Progenitor cell of endocrine pancreas (in vitro differentiated cells): Measurements from ENCODE around the gene CD247. TPM values are rescaled to one million over a fixed set of nuclear protein-coding genes. Genes with fewer than 3 reads are reported as not detected.

ENCODE experiments used
- DNase-seq: peaks from one replicate; pipeline ENCODE4 v3.0.0; 2021; ENCODE audit warnings: low spot score; ENCODE audit not compliant: unreplicated experiment
- H3K27ac Mint-ChIP-seq: 2 replicates; pipeline ENCODE4 v1.8.0; 2021; ENCODE audit warnings: mild to moderate bottlenecking, moderate library complexity, mixed read lengths
- H3K27me3 Mint-ChIP-seq: 2 replicates; pipeline ENCODE4 v1.8.0; 2021; ENCODE audit warnings: mixed read lengths
- H3K36me3 Mint-ChIP-seq: 2 replicates; pipeline ENCODE4 v1.8.0; 2022; ENCODE audit warnings: mixed read lengths; ENCODE audit not compliant: insufficient read depth
- H3K4me1 Mint-ChIP-seq: 2 replicates; pipeline ENCODE4 v1.8.0; 2021; ENCODE audit warnings: low read depth, mixed read lengths
- H3K4me3 Mint-ChIP-seq: 2 replicates; pipeline ENCODE4 v1.8.0; 2021; ENCODE audit warnings: low read depth, mild to moderate bottlenecking, moderate library complexity, mixed read lengths
- H3K9me3 Mint-ChIP-seq: 2 replicates; pipeline ENCODE4 v1.8.0; 2021; ENCODE audit warnings: low read depth, mixed read lengths
- long read RNA-seq: library from polyadenylated mRNA; unstranded; transcript quantifications from one replicate; pipeline ENCODE4 v2.0.0, GENCODE V29; 2020
- total RNA-seq: library from RNA; stranded (reverse); gene quantifications from 2 replicates; pipeline ENCODE4 v1.2.1, GENCODE V29; 2021
- TF ChIP-seq, protein P1 (sequence below): fragments of 200-600 bp; sonication (generic); IDR thresholded peaks from one replicate; pipeline ENCODE4 v1.5.0; 2021; ENCODE audit warnings: antibody characterized with exemption, mild to moderate bottlenecking; ENCODE audit not compliant: unreplicated experiment

The CD247 gene
- not detected in 2 replicates for total RNA-seq
- long read RNA-seq, result 0 reads

- Mint-ChIP-seq H3K36me3 (no peaks in the 10 kb centered on the region), H3K27ac (no peak within 1 kb of the TSS), H3K9me3 (peaks cover 10% of the 10 kb centered on the region), H3K4me1 (no peaks in the 10 kb centered on the region), H3K4me3 (no peak within 1 kb of the TSS), H3K27me3 (peaks cover 9% of the 10 kb centered on the region)
- TF ChIP-seq, protein P1, sequence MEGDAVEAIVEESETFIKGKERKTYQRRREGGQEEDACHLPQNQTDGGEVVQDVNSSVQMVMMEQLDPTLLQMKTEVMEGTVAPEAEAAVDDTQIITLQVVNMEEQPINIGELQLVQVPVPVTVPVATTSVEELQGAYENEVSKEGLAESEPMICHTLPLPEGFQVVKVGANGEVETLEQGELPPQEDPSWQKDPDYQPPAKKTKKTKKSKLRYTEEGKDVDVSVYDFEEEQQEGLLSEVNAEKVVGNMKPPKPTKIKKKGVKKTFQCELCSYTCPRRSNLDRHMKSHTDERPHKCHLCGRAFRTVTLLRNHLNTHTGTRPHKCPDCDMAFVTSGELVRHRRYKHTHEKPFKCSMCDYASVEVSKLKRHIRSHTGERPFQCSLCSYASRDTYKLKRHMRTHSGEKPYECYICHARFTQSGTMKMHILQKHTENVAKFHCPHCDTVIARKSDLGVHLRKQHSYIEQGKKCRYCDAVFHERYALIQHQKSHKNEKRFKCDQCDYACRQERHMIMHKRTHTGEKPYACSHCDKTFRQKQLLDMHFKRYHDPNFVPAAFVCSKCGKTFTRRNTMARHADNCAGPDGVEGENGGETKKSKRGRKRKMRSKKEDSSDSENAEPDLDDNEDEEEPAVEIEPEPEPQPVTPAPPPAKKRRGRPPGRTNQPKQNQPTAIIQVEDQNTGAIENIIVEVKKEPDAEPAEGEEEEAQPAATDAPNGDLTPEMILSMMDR, result no peak
- DNase-seq, result no peak
Measured at GRCh38 chr1:167518331-167518700, at the start of gene CD247. CD247 (minus strand) TSS chr1:167518529; CDS start chr1:167518465, 64 bp downstream.

DNA sequence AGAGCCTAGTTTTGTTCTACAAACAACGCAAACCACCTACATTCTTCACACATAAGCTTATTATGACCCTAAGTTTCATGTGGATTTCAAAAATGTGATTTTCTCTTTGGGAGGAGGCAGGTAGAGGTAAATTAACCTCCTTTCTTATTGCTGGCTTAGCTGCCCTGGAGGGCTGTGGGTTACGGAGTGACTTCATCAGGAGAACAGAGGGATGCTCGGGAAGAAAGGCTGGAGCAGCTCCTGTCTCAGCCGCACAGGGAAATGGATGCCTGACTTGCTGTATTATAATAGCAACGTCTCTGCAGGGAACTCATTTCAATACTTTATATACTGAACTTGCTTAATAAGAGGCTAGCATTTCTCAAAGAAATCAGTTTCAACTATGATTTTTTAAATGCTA, 49.3 kb upstream of the CD247 start:
- H3K36me3 Mint-ChIP-seq, result no peaks in the 10 kb centered on the region
- peaks cover 8% of the 10 kb centered on the region for H3K27me3 Mint-ChIP-seq
- TF ChIP-seq, protein P1, result no peak
- no peak for DNase-seq
- H3K27ac Mint-ChIP-seq, result no peak overlapping the region
- H3K9me3 Mint-ChIP-seq, result no peaks in the 10 kb centered on the region
- no peak overlapping the region for H3K4me3 Mint-ChIP-seq
- H3K4me1 Mint-ChIP-seq, result peaks cover 3% of the 10 kb centered on the region

DNA sequence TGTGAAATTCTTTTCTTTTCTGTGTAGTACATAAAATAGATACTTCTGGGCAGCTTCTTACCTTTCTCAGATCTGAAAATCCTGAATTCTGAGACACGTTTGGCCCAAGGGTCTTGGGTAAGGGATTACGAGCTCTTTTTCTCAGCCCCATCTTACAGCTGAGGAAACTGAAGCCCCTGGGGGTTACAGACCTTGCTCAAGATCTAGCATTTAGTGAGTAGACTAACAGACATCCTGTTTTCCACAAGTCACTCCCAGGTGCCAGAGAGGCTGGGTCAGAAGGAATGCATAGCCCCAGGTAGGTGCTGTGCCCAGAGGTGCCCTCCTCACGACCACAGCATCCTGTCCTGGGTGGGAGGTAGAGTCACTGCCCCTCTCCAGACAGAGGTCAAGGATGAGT, 48.4 kb upstream of the CD247 start:
- Mint-ChIP-seq H3K4me1 (peaks cover 3% of the 10 kb centered on the region), H3K27ac (no peak overlapping the region), H3K27me3 (peaks cover 8% of the 10 kb centered on the region), H3K4me3 (no peak overlapping the region), H3K9me3 (no peaks in the 10 kb centered on the region), H3K36me3 (no peaks in the 10 kb centered on the region)
- TF ChIP-seq, protein P1, result no peak
- no peak for DNase-seq

GRCh38 chr1:167565922-167566321, 47.6 kb upstream of the CD247 start:
- no peaks in the 10 kb centered on the region for H3K9me3 Mint-ChIP-seq
- H3K4me3 Mint-ChIP-seq, result no peak overlapping the region
- no peak overlapping the region for H3K27ac Mint-ChIP-seq
- H3K27me3 Mint-ChIP-seq, result peaks cover 8% of the 10 kb centered on the region
- no peak for DNase-seq
- peaks cover 3% of the 10 kb centered on the region for H3K4me1 Mint-ChIP-seq
- TF ChIP-seq, protein P1, result no peak
- no peaks in the 10 kb centered on the region for H3K36me3 Mint-ChIP-seq

DNA sequence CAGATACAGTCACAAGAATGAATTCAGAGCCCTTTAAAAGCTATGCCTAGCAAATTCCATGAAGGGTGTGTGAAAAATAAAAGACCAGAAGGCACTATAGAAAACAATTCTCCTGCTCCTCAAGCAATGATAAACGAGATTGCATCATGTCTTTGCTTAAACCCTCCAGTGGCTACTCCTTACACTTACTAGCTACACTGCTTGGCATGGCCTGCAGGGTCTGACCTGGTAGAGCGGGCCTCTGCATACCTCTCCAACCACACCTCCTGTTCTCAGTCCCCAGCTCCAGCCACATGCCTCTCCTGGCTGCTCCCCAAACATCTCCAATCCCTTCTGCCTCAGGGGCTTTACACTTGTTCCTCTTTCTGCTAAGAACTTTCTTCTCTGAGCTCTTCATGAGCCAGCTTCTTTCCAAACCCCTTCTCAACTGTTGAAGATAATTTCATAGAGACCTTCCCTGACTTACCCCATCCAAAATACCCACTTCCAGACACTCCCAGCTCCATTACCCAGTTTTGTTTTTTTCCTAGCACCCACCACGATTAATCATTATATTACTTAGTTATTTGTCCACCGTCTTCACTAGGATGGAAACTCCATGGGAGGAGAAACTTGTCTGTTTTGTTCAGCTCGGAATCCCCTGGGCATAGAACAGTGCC, 46.4 kb upstream of the CD247 start:
- Mint-ChIP-seq H3K27me3 (peaks cover 8% of the 10 kb centered on the region), H3K27ac (no peak overlapping the region), H3K4me3 (no peak overlapping the region), H3K4me1 (peaks cover 3% of the 10 kb centered on the region), H3K36me3 (no peaks in the 10 kb centered on the region), H3K9me3 (no peaks in the 10 kb centered on the region)
- no peak for DNase-seq
- TF ChIP-seq, protein P1, result no peak
